ENCODE data around the gene TMEM164.

TMEM164 gene

GRCh38 chrX:110042496-110042895, 39.6 kb downstream of the TMEM164 start:
- DNase-seq = no peak

- DNase-seq = no peak
Observed at GRCh38 chrX:110043506-110043905, 40.6 kb downstream of the TMEM164 start.

GRCh38 chrX:110044346-110045249, 41.7 kb downstream of the TMEM164 start:
- DNase-seq = no peak

- no peak for DNase-seq
Observed at GRCh38 chrX:110045421-110045820, 42.5 kb downstream of the TMEM164 start.

- no peak for DNase-seq
Observed at GRCh38 chrX:110046001-110046400, 43.1 kb downstream of the TMEM164 start.

- no peak for DNase-seq
Observed at GRCh38 chrX:110046971-110047370, 44.1 kb downstream of the TMEM164 start.

- DNase-seq = no peak
Observed at GRCh38 chrX:110049096-110049495, 46.2 kb downstream of the TMEM164 start.

GRCh38 chrX:110050386-110050785, 47.5 kb downstream of the TMEM164 start:
- DNase-seq = no peak

GRCh38 chrX:110050901-110051300, 48.0 kb downstream of the TMEM164 start:
- no peak for DNase-seq

- no peak for DNase-seq
Observed at GRCh38 chrX:110051559-110051958, 48.6 kb downstream of the TMEM164 start.

- no peak for DNase-seq
Observed at GRCh38 chrX:110052303-110052702, 49.4 kb downstream of the TMEM164 start.

- no peak for DNase-seq
Observed at GRCh38 chrX:110053453-110053852, 50.5 kb downstream of the TMEM164 start.

GRCh38 chrX:110055616-110056015, 52.7 kb downstream of the TMEM164 start:
- DNase-seq = no peak

- DNase-seq = peak; percentile 21
Observed at GRCh38 chrX:110056419-110056818, 53.5 kb downstream of the TMEM164 start.

- no peak for DNase-seq
Observed at GRCh38 chrX:110059410-110059809, 56.5 kb downstream of the TMEM164 start.

- no peak for DNase-seq
Observed at GRCh38 chrX:110060317-110060716, 57.4 kb downstream of the TMEM164 start.

- DNase-seq = no peak
Observed at GRCh38 chrX:110060846-110061537, 58.1 kb downstream of the TMEM164 start.

- no peak for DNase-seq
Observed at GRCh38 chrX:110062919-110063318, 60.0 kb downstream of the TMEM164 start.

GRCh38 chrX:110066488-110067225, 63.7 kb downstream of the TMEM164 start:
- no peak for DNase-seq

GRCh38 chrX:110070970-110071369, 68.1 kb downstream of the TMEM164 start:
- no peak for DNase-seq

GRCh38 chrX:110081320-110081719, 78.4 kb downstream of the TMEM164 start:
- no peak for DNase-seq

- no peak for DNase-seq
Observed at GRCh38 chrX:110081740-110082139, 78.8 kb downstream of the TMEM164 start.

GRCh38 chrX:110082161-110082560, 79.2 kb downstream of the TMEM164 start:
- DNase-seq = no peak

Measured in NCI-H1436 treated with DMSO at 0.1 percent for 48 hours (cell line).